Activated T-cell treated with anti-CD3 and anti-CD28 coated beads, Interleukin-2, amount 50 U/mL, for 72 hours (primary cell): ENCODE results near the gene MMADHC. TPM values are rescaled to one million over a fixed set of nuclear protein-coding genes. Genes with fewer than 3 reads are reported as not detected.

Source experiments
- ATAC-seq, 2 donors: fragments of 150-1000 bp; cut with Tn5 transposase; replicated peaks in 1 of 2; 2 replicates each; pipeline ENCODE4 v1.10.0; 2021; ENCODE audit warnings: moderate library complexity in 2 of 2, mild to moderate bottlenecking in 1 of 2
- DNase-seq, 2 donors: peaks; one replicate each; pipeline ENCODE4 v3.0.0; 2021 to 2022; ENCODE audit warnings: mixed read lengths in 1 of 2
- H3K27ac Mint-ChIP-seq: one replicate; pipeline ENCODE4 v1.8.0; 2022; ENCODE audit warnings: mild to moderate bottlenecking, moderate library complexity, mixed read lengths
- H3K27me3 Mint-ChIP-seq: one replicate; pipeline ENCODE4 v1.8.0; 2022; ENCODE audit warnings: low read depth, mixed read lengths
- H3K36me3 Mint-ChIP-seq, 2 donors: one replicate each; pipeline ENCODE4 v1.8.0; 2022; ENCODE audit warnings: mixed read lengths in 2 of 2, mild to moderate bottlenecking in 1 of 2; ENCODE audit not compliant: insufficient read depth in 2 of 2
- H3K4me1 Mint-ChIP-seq: one replicate; pipeline ENCODE4 v1.8.0; 2022; ENCODE audit warnings: low read depth, mixed read lengths
- H3K4me3 Mint-ChIP-seq, 2 donors: one replicate each; pipeline ENCODE4 v1.8.0; 2022; ENCODE audit warnings: mild to moderate bottlenecking in 2 of 2, mixed read lengths in 2 of 2, moderate library complexity in 2 of 2
- H3K9me3 Mint-ChIP-seq, 2 donors: one replicate each; pipeline ENCODE4 v1.8.0; 2022; ENCODE audit warnings: mixed read lengths in 2 of 2
- total RNA-seq, 2 donors: library from RNA; stranded (reverse); gene quantifications; one replicate each; pipeline ENCODE4 v1.2.3, GENCODE V29; 2022

The MMADHC gene
- total RNA-seq, 2 donors from 2014 or later, result 125 to 128 TPM

DNA sequence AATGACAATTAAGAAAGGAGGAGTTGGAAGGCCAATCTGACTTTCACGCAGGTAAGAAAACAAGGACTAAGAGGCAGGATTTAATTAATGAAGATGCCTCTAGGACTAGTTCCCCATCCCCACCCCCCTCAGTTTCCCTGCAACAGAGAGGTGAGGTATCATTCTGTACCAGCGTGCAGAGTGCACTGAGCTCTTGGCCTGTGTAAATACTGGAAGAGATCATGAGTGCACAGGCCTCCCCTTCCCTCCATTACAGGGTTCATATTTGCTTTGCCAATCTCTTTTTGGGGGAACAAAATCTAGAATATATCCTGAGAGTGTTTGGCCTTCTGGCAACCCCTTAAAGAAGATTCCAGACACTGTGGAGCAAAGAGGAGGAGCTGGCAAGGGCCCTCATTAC is 60.9 kb downstream of the MMADHC start:
- peaks cover 0 to 2% of the 10 kb centered on the region in 2 donors for H3K9me3 Mint-ChIP-seq
- no peak for ATAC-seq

DNA sequence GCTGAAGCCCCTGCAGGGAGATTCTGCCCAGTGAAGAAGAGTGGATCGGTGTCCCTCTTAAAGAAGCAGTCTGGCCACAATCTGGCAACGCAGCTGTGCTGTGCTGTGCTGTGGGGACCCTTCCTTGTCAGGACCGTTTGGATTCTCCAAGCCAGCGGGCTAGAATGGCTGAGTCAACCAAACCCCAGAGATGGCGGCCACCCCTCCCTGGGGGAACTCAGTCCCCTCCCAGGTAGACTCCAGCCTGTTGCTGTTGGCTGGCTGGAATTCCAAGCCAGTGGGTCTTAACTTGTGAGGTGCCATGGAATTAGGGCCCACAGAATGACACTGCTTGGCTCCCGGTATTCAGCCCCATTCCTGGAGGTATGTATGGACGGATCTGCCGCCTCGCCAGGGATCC is 62.3 kb downstream of the MMADHC start:
- no peak overlapping the region for H3K27ac Mint-ChIP-seq
- ATAC-seq (no peak), DNase-seq (no peak)
- H3K4me1 Mint-ChIP-seq, result no peaks in the 10 kb centered on the region
- H3K36me3 Mint-ChIP-seq, result peaks cover 0 to 2% of the 10 kb centered on the region in 2 donors
- H3K9me3 Mint-ChIP-seq, result peaks cover 0 to 2% of the 10 kb centered on the region in 2 donors
- peaks cover 15% of the 10 kb centered on the region for H3K27me3 Mint-ChIP-seq
- H3K4me3 Mint-ChIP-seq, result no peak overlapping the region

More for the DNA sequence above, 60.9 kb downstream of the MMADHC start:
- no peak for DNase-seq
- no peak overlapping the region for H3K4me3 Mint-ChIP-seq
- peaks cover 15% of the 10 kb centered on the region for H3K27me3 Mint-ChIP-seq
- H3K4me1 Mint-ChIP-seq, result no peaks in the 10 kb centered on the region
- H3K36me3 Mint-ChIP-seq, result peaks cover 0 to 2% of the 10 kb centered on the region in 2 donors
- no peak overlapping the region for H3K27ac Mint-ChIP-seq
